Embryonic facial prominence (tissue), 1 donor: ENCODE data around the gene DNAI2.

Experiments used
- DNase-seq: peaks from one replicate; pipeline ENCODE4 v3.0.0-alpha.2; 2016; ENCODE audit errors: extremely low spot score

DNAI2 gene

DNA sequence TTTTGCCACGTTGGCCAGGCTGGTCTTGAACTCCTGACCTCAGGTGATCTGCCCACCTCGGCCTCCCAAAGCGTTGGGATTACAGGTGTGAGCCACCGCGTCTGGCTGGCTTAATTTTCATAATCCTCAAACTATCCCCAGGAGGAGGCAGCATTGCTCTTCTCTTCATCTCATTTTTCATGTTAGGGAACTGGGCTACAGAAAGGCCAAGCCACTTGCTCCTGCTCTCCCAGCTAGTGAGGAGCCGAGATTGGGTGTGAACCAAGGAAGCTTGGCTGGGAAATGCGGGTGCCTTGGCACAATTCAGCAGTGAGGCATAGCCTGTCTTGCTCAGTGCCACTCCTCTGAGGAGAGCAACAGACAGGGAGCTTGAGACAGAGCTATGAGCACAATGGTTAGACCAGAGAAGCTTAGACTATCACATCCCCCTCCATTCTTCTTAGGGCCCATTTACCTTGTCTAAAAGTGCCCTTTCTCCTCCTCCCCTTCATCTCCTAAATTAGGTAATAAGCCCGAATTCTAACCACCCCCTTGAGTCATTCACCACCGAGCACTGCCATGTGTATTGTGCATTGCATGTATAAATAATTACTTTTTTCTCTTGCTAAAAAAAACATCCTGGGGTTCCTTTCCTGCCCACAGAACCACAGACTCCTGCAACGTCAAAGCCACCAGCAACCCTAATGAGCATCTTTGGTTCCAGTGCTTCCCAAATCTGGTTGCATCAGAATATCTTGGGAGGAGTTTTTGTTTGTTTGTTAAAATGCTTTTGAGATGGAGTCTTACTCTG, 32.0 kb downstream of the DNAI2 start:
- no peak for DNase-seq

GRCh38 chr17:74307984-74308773, 34.1 kb downstream of the DNAI2 start:
- no peak for DNase-seq

GRCh38 chr17:74309902-74310301, 35.9 kb downstream of the DNAI2 start:
- DNase-seq = no peak

- no peak for DNase-seq
Observed at GRCh38 chr17:74314877-74315276, 40.8 kb downstream of the DNAI2 start.

GRCh38 chr17:74316220-74316619, 42.2 kb downstream of the DNAI2 start:
- DNase-seq = no peak

- no peak for DNase-seq
Observed at GRCh38 chr17:74317071-74317470, 43.0 kb downstream of the DNAI2 start.

GRCh38 chr17:74318391-74318790, 44.4 kb downstream of the DNAI2 start:
- DNase-seq = no peak

- DNase-seq = no peak
Observed at GRCh38 chr17:74324521-74324920, 50.5 kb downstream of the DNAI2 start.

DNA sequence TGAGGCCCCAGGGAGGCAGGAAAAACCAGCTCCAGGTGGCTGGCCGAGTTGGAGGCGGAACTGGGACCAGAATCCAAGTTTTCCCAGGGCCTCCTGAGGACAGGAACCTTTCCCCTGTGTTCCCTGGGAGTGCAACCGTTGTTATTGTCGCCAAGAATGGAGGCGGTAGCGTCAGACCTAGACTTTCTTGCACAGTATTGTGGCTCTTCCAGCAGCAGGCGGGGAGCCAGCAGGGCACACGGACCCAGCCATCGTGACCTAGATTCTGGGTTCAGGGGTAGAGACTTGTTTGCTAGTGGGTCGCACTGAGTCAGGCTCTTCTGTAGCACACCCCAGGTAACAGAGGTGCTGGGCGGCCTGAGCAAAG, 51.3 kb downstream of the DNAI2 start:
- DNase-seq = no peak

GRCh38 chr17:74325743-74326379, 51.8 kb downstream of the DNAI2 start, which contains the start of gene KIF19:
Gene KIF19, plus strand, starts transcription at chr17:74326226. Its CDS starts 124 bp downstream, at chr17:74326350.
- DNase-seq = no peak

GRCh38 chr17:74326506-74326905, 52.5 kb downstream of the DNAI2 start:
- no peak for DNase-seq

DNA sequence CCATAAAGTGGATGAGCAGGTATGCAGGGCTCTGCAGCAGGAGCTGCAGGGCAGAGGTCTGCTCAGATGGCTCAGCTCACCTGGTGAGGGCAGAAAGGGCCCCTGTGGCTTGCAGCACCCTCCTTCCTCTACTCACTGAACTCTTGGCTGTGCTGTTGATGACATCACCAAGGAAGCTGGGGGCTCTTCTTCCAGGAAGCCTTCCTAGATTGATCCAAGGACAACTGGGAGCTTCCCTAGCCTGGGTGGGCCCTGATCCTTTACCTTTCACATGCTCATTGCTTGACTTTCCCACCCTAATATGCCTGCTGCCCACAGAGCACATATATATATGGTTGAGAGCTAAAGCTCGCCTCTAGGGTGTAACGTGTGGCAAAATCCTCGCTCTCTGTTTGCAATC, 54.5 kb downstream of the DNAI2 start:
- DNase-seq = no peak

DNA sequence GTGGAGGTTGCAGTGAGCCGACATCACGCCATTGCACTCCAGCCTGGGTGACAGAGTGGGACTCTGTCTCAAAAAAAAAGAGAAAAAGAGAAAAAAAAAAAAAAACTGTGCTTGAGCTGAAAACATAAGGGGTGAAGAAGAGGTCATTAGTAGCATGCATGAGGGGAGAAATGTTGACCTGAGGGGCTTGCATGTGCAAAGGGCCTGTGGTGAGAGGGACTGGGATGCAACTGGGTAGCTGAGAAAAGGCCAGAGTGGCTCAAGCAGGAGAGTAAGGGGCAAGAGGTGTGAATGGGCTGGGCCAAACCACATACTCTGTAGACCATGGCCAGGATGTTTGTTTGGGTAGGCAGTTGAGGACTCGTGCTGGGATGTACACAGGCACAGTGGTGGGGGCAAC, 55.3 kb downstream of the DNAI2 start:
- DNase-seq = no peak

GRCh38 chr17:74330446-74330845, 56.4 kb downstream of the DNAI2 start:
- no peak for DNase-seq

DNA sequence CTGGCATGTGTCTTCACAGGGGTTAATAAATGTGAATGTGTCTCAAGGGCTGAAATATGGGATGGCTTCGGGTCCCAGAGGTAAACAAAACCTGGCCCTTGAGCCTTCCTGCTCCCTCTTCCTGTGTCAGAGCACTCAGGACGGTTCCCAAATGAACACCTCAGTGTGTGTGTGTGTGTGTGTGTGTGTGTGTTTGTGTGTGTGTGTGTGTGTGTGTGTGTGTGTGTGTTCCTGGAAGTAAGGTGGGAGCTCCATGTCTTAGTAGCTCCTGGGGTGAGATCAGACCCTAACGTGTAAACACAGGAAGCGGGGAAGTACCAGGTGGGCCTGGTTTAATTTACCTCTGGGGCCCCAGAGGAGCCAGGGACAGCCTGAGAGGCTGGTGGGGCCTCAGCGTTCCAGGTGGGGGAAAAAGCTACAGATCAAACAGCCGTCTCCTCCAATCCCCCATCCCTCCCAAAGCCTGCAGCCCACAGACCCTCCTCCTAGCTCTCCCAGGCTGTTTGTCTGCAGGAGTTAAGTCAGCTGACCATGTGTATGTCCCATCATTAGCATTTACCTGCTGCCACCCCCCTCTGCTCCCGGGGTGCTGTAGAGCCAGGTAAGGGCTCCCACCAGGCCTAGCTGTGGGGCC, 58.1 kb downstream of the DNAI2 start:
- DNase-seq = no peak

- DNase-seq = no peak
Observed at GRCh38 chr17:74332763-74333283, 58.8 kb downstream of the DNAI2 start.

GRCh38 chr17:74334393-74335039, 60.5 kb downstream of the DNAI2 start:
- no peak for DNase-seq

DNA sequence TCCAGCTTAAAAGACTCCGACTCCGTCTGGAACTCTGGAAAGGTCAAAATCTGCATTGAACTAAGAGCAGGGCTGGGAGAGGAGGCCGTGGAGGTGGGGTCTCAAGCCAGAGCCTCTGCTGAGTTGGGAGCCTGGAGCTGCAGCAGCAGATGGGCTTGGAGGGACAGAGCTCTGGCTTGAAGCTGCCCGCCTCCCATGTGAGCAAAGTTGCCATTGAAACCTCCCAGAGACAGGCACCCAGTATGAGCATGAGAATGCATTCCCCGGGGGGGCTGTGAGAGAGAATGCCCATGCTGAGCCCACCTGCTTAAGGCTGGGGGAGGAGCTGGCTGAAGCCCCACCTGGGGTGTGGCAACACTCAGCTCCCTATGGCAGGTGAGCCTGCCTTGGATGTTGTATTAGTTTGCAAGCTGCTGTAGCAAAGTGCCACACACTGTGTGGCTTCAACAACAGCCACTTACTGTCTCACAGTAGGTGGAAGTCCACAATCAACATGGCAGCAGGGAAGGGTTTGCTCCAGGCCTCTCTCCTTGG, 61.6 kb downstream of the DNAI2 start:
- no peak for DNase-seq

- no peak for DNase-seq
Observed at GRCh38 chr17:74336307-74336706, 62.3 kb downstream of the DNAI2 start.

DNA sequence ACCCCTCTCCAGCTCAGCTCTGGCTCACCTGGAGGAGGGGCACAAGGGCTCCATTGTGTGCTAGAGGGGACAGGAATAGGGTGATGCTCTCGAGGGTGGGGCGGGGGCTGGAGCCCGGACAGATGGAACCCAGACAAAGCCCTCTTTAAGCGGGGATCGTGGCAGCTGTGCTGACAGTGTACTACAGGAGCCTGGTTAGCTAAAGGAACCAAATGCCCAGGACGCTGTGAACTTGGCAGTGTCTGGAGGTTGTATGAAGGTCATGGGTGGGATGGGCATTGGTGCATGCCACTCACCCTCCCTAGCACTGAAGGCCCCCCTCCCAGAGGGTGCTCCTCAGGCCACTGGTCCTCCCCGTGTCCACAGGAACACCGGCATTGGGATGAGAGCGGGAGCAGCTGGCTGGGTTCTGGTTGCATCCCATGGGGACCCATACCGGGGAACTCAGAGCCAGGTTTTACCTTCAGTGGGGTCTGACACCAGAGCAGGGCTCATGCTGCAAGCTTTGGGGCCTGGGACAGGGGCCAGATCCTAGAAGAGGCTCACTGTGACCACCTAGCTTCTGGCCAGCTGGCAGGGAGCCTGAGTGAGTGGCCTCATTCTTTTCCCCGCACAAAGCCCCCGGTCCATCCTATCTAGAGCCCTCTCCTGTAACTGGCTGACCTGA, 63.9 kb downstream of the DNAI2 start:
- DNase-seq = no peak
